HepG2 (cell line): ENCODE measurements around the gene ABCF1.
A peak's percentile ranks its signal among the peaks of the same experiment; 100 is the strongest.
"Not testable (repeated sequence)": the region's sequence is repeated elsewhere in the genome, so short reads cannot be mapped to it uniquely, and the experiment has no call there.

ENCODE experiments used
- CHD4 ChIP-seq: fragments of 200-600 bp; sonication (generic); IDR thresholded peaks from 2 replicates; pipeline ENCODE4 v1.7.0; 2017; ENCODE audit warnings: mild to moderate bottlenecking, low read length, borderline replicate concordance
- CTCF ChIP-seq: sonication (generic); formaldehyde crosslinking; IDR thresholded peaks from 2 replicates; pipeline ENCODE4 v1.5.0; 2020; ENCODE audit warnings: mild to moderate bottlenecking, missing genetic modification reagents, moderate library complexity
- FOXA1 ChIP-seq, 2 experiments: fragments of 450-650 bp in 1 of 2; sonication (generic) in 1 of 2; formaldehyde crosslinking in 1 of 2; IDR thresholded peaks; 2 replicates each; pipeline versions ENCODE4 v1.4.0 to v1.6.1; 2016 to 2020; ENCODE audit warnings: missing genetic modification reagents in 1 of 2
- JUNB ChIP-seq: sonication (generic); formaldehyde crosslinking; IDR thresholded peaks from 2 replicates; pipeline ENCODE4 v1.8.0; 2022; ENCODE audit warnings: missing genetic modification reagents, mild to moderate bottlenecking, borderline replicate concordance
- JUND ChIP-seq: sonication (generic); formaldehyde crosslinking; IDR thresholded peaks from 2 replicates; pipeline ENCODE4 v1.8.0; 2022; ENCODE audit warnings: mild to moderate bottlenecking, missing genetic modification reagents
- MAX ChIP-seq: IDR thresholded peaks from 2 replicates; pipeline ENCODE4 v1.6.1; 2012; ENCODE audit warnings: inconsistent platforms
- MTA3 ChIP-seq: sonication (generic); formaldehyde crosslinking; IDR thresholded peaks from 2 replicates; pipeline ENCODE4 v1.4.0; 2020; ENCODE audit warnings: missing genetic modification reagents
- NR2C2 ChIP-seq: sonication (generic); formaldehyde crosslinking; IDR thresholded peaks from 2 replicates; pipeline ENCODE4 v1.4.0; 2020; ENCODE audit warnings: missing genetic modification reagents, mild to moderate bottlenecking, moderate library complexity, borderline replicate concordance
- POLR2A ChIP-seq, 2 experiments: IDR thresholded peaks; 2 replicates each; pipeline ENCODE4 v1.6.1; 2011; ENCODE audit warnings: low read depth in 2 of 2, low read length in 2 of 2, mild to moderate bottlenecking in 1 of 2, moderate library complexity in 1 of 2; ENCODE audit not compliant: insufficient read depth in 1 of 2
- RNF2 ChIP-seq: fragments of 450-650 bp; conservative IDR thresholded peaks from 2 replicates; pipeline ENCODE4 v1.6.1; 2016; ENCODE audit warnings: low read depth
- SMAD3 ChIP-seq: sonication (generic); formaldehyde crosslinking; IDR thresholded peaks from 2 replicates; pipeline ENCODE4 v1.4.0; 2020; ENCODE audit warnings: missing genetic modification reagents
- TARDBP ChIP-seq: sonication (generic); formaldehyde crosslinking; IDR thresholded peaks from 2 replicates; pipeline ENCODE4 v1.8.0; 2022; ENCODE audit warnings: mild to moderate bottlenecking, missing genetic modification reagents
- ZNF274 ChIP-seq: sonication (generic); formaldehyde crosslinking; IDR thresholded peaks from 2 replicates; pipeline ENCODE4 v1.5.1; 2020; ENCODE audit warnings: mild to moderate bottlenecking, missing genetic modification reagents
- ZSCAN9 ChIP-seq: IDR thresholded peaks from 2 replicates; pipeline ENCODE4 v1.6.1; 2016; ENCODE audit warnings: borderline replicate concordance

- TF ChIP-seq RNF2; JUNB (CRISPR knock-in tag); FOXA1 (IDR thresholded peaks at IDR 0.05); FOXA1 (CRISPR knock-in tag; IDR thresholded peaks at IDR 0.05); JUND; ZNF274; CHD4; MTA3 (CRISPR knock-in tag); ZSCAN9 (CRISPR knock-in tag); NR2C2; SMAD3; TARDBP (CRISPR knock-in tag); MAX: not testable (repeated sequence)
- TF ChIP-seq POLR2A (IDR thresholded peaks at IDR 0.05; ENCODE audit: insufficient read depth in 1 of 2, low read depth in 2 of 2, low read length in 2 of 2) (peak; percentile 47 to 60; a peak in 2 of 4 replicates), CTCF (CRISPR knock-in tag) (peak; percentile 92)
Observed at GRCh38 chr6:30597315-30598144, 26.3 kb downstream of the ABCF1 start.
